ENCODE data around the gene SERPINA10. TPM values are rescaled to one million over a fixed set of nuclear protein-coding genes. Genes with fewer than 3 reads are reported as not detected.

The SERPINA10 gene
- total and polyA plus RNA-seq, 2 experiments from 2014 or later, result 0.11 TPM; not detected in 1

GRCh38 chr14:94334872-94335271 is 41.8 kb upstream of the SERPINA10 start (continued):
- TF ChIP-seq ETS1 (IDR thresholded peaks at IDR 0.05) (no peak), ZNF331 (CRISPR knock-in tag; IDR thresholded peaks at IDR 0.05; ENCODE audit: low read depth) (no peak)

- Histone ChIP-seq H3K4me3 (no peak overlapping the region), H3K9me2 (ENCODE audit: insufficient read depth) (no peaks in the 10 kb centered on the region), H3K36me3 (ENCODE audit: insufficient read depth) (no peaks in the 10 kb centered on the region), H3K4me1 (ENCODE audit: insufficient read depth) (no peaks in the 10 kb centered on the region), H3K4me2 (no peak overlapping the region), H2AFZ (no peak overlapping the region), H4K20me1 (replicated peaks; ENCODE audit: insufficient read depth) (no peaks in the 10 kb centered on the region), H3K79me2 (replicated peaks; ENCODE audit: insufficient read depth) (no peaks in the 10 kb centered on the region), H3K27me3 (ENCODE audit: insufficient read depth) (no peaks in the 10 kb centered on the region), H3K27ac (ENCODE audit: low read depth) (no peak overlapping the region), H3F3A (replicated peaks; ENCODE audit: low read depth) (no peaks in the 10 kb centered on the region)
- H3K4me1 Mint-ChIP-seq, result peaks cover 3% of the 10 kb centered on the region; the same call in 2 of the 3 replicates
- peaks cover 3% of the 10 kb centered on the region for H3K27me3 Mint-ChIP-seq (ENCODE audit: insufficient read depth, low read depth, poor library complexity)
- TF ChIP-seq EZH2phosphoT487 (IDR thresholded peaks at IDR 0.05; ENCODE audit: unreplicated experiment) (no peak), STAT1 (IDR thresholded peaks at IDR 0.05; ENCODE audit: unreplicated experiment) (no peak), ZNF462 (CRISPR knock-in tag; IDR thresholded peaks at IDR 0.05) (no peak), ZNF331 (CRISPR knock-in tag; IDR thresholded peaks at IDR 0.05; ENCODE audit: low read depth) (no peak), CREB1 (CRISPR knock-in tag; IDR thresholded peaks at IDR 0.05; ENCODE audit: low read depth) (no peak), NANOG (IDR thresholded peaks at IDR 0.05; ENCODE audit: borderline replicate concordance) (no peak), JUNB (IDR thresholded peaks at IDR 0.05; ENCODE audit: unreplicated experiment) (no peak), CTCF (conservative IDR thresholded peaks at IDR 0.05; ENCODE audit: low read depth in 2 of 2) (no peak), REST (IDR thresholded peaks at IDR 0.05; ENCODE audit: unreplicated experiment) (no peak), ETS1 (IDR thresholded peaks at IDR 0.05) (no peak)
- no peak overlapping the region for H3K27ac Mint-ChIP-seq
- no peaks in the 10 kb centered on the region for H3K9me3 Mint-ChIP-seq
- DNase-seq (ENCODE audit: low spot score), result no peak
- no peak for ATAC-seq
- no peaks in the 10 kb centered on the region for H3K36me3 Mint-ChIP-seq (ENCODE audit: low read depth)
- no peak overlapping the region for H3K4me3 Mint-ChIP-seq
Measured at GRCh38 chr14:94332587-94332986, 39.5 kb upstream of the SERPINA10 start.

Measured in GM23338 (cell line).